Hematopoietic multipotent progenitor cell treated with erythropoietin and hydrocortisone succinate and interleukin-3 and kit ligand, for 17 days (in vitro differentiated cells): ENCODE results near the gene IL17RE.
A peak's percentile ranks its signal among the peaks of the same experiment; 100 is the strongest.
"Not testable (repeated sequence)": the region's sequence is repeated elsewhere in the genome, so short reads cannot be mapped to it uniquely, and the experiment has no call there.

Experiments
- DNase-seq: peaks from one replicate; pipeline ENCODE4 v3.0.0-alpha.2; 2015; ENCODE audit warnings: low spot score

IL17RE gene

DNA sequence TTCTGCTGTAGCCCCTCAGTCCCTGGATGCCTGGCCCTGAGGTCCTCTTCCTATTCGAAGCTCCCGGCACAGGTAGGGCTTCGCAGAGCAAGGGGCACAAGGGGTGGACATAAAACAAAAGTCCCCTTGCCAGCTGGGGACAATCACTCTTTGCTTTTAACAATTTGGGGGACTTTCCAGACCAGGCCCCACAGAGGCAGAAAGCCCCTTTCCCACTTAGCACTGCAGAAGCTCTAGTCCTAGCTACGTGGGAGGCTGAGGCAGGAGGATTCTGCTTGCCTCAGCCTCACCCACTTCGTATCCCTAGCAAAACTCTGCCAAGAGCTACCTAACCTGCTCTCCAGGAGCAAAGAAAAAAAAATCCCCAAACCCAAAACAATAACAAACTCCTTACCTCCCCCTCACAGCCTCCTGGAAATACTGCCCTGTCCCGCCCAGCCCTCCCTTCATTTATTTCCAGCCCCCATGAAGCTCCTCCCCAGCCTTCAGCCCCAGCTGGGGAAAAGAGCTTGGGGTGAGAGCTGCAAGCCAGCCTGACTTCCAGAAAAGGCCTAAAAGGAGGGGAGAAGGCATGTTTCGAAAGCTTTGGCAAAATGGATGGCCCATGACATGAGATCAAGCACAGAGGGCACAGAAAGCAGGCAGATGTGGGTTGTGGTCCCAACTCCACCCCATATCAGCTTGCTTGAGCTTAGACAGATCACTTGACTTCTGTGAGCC, 22.7 kb upstream of the IL17RE start, which contains the start of gene CIDEC:
CIDEC (minus strand) TSS at position 424 of the 720 bp plus-strand sequence. CDS start 1,767 bp downstream, outside the sequence.
- DNase-seq: no peak

DNA sequence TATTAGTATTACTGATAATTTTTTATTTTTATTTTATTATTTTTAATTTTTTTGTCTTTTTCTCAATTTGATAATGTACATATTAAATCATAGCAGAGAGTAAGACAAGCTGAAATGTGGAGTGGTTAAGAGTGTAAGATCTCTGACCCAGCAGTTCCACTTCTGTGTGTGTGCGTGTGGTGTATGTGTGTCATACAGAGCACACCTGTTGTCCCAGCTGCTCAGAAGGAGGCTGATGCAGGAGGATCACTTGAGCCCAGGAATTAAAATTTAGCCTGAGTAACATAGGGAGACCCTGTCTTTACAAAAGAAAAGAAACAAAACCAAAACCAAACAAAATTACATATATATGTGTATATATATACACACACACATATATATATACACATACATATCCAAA, 21.2 kb upstream of the IL17RE start:
- DNase-seq: no peak

DNA sequence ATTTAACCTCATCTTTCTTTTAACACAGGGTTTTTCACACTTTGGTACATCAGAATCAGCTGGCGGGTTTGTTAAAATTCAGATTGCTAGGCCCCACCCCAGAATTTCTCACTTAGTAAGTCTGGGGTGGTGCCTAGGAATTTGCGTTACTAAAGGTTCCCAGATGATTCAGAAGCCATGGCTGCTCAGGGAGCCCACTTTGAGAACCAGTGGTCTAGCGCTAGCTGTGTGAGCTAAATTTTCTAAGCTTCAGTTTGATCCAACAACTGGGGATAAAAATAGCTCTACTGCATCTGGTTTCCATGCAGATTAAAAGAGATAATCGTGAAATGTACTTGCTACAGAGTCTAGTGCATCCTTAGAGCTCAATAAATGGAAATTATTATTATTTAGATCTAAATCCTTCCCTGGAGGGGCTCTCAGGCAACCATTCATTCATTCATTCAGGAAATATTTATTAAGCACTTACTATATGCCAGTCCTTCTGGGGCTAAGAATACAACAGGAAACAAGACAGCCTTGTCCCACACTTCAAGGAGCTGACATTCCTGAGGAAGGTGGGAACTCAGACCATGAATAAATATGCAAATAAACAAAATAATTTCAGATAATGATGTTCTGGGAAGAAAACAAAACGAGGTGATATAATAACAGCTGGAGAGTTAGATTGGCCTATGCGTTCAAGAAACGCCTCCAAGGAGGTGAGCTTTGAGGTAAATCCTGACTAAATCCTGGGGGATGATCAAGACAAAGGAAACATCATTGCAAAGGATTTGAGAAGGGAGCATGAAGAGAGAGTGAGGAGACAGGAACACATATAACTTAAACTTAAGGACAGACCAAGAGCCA, 18.7 kb upstream of the IL17RE start:
- DNase-seq: no peak

DNA sequence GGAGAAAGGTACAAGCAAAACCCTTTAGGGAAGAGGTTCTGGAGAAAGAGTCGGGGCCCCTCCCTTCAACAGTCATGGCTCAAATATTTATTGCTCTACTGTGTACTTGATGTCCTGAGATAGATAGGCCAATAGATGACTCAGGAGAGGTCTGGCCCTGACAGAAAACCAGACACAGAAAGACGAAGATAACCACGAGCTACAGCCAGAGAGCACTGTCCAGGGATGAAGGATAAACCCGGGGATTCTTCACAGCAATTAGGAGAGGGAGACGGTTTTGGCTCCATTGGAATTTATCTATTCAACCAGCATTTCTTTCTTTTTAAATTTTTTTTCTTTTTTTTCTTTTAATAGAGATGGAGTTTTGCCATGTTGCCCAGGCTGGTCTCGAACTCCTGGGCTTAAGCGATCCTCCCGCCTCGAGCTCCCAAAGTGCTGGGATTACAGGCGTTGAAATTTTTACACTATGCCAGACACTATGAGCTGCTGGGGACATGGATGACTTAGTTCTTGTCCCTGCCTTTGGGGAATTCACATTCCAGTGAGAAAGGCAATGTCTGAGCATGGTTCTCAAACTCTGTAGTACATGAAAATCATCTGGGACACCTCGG, 18.0 kb upstream of the IL17RE start:
- no peak for DNase-seq

DNA sequence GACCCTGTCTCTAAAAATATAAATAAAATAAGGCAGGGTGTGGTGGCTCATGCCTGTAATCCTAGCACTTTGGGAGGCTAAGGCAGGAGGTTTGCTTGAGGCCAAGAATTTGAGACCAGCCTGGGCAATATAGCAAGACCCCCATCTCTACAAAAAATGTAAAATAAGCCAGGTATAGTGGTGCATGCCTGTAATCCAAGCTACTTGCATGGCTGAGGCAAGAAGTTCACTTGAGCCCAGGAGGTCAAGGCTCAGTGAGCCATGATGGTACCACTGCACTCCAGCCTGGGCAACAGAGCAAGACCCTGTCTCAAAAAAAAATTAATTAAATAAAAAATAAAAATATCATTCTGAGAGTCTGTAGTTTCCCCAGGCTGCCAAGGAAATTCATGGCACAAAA, 16.3 kb upstream of the IL17RE start:
- DNase-seq: no peak

DNA sequence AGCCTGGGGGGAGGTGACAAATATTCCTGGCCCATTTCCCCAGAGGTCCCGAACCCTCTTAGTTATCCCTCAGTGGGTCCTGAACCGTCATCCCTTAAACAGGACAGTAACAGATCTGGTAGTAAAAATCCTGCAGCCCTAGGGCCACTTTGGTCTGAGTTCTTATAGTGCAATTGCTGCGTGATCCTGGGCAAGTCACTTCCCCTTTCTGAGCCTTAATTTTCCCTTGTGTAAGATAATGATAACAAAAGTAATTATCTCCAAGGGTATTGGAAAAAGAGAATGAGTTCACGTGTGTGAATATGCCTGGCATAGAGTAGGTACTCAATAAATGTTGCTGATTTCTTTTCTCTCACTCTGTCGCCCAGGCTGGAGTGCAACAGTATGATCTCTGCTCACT, 15.2 kb upstream of the IL17RE start:
- DNase-seq: no peak

DNA sequence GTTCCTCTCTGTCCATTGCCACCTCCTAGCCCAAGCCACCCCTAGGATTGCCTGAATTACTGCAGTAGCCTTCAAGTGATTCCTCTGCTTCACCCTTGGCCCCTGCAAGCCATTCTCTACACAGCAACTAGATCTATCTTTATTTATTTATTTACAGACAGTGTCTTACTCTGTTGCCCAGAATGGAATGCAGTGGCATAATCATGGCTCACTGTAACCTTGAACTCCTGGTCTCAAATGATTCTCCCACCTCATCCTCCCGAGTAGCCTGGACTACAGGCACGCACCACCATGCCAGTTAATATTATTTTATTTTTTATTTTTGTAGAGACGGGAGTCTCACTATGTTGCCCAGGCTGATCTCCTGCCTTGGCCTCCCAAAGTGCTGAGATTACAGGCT, 14.1 kb upstream of the IL17RE start:
- DNase-seq: no peak

DNA sequence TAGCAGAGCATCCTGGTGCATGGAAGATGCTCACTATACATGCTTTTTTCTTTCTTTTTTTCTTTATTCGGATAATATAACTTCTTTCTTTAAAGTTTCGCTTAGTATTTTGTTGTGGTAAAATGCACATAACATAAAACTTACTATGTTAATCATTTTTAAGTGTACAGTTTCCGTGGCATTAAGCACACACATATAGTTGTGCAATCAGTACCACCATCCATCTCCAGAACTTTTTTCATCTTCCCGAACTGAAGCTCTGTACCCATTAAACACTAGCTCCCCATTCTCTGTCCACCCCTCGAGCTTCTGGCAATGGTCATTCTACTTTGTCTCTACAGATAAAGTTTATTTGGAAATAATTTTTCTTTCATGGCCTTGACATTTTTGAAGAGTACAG, 13.2 kb upstream of the IL17RE start:
- no peak for DNase-seq

DNA sequence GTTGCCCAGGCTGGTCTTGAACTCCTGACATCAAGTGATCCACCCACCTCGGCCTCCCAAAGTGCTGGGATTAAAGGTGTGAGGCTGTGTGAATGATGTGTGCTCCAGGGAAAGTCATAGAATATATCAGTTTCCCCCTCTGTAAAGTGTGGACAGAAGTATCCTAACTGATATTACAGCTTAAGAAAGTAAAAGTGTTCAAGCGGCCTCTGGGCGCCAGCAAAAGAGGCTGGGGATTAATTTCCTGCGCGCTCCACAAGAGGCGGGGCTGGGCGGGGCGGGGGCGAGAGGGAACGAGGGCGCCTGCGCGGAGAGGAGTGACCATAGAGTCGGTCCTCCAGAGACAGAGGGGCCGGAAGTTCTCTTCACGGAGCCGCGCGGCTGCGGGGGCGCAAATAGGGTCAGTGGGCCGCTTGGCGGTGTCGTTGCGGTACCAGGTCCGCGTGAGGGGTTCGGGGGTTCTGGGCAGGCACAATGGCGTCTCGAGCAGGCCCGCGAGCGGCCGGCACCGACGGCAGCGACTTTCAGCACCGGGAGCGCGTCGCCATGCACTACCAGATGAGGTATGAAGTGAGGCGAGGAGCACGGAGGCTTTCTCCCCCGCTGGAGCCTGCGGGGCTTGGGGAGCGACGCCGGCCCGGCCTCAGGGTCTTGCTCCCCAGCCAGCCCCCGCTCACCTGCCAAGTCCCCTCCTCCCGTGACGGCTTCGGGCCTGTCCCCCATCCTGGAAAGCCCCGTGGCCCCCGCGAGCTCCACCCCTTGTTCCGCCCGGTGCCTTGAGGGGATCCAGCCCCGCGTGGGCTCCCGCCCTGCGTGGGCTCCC, 12.2 kb upstream of the IL17RE start, which contains the start of gene JAGN1:
JAGN1 (plus strand) TSS at position 362 of the 823 bp plus-strand sequence; CDS start at position 475, 113 bp downstream.
- DNase-seq: peak; percentile 92

DNA sequence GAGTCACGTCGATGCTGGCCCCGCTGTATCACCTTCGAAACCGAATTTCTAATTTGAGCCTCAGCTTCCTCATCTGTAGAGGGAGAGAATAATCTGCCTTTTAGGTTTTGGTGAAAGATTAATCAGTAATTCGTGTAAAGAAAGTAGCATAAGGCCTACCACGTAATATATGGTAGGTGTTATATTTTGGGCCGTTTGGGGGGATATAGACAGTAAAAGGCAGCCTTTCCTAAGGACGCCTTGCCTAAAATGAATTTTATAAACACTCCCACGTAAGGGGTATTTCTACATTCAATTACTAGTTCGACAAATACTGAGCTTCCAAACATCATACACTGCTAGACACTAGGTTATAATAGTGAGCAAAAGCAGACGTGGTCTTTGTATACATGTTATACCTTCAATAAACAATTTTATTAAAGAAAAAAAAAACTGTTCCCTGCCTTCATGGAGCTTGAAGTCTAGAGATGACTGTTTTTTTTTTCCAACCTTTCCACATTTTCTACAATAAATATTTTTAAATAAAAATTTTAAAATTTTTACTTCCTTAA, 11.5 kb upstream of the IL17RE start:
- DNase-seq: no peak

DNA sequence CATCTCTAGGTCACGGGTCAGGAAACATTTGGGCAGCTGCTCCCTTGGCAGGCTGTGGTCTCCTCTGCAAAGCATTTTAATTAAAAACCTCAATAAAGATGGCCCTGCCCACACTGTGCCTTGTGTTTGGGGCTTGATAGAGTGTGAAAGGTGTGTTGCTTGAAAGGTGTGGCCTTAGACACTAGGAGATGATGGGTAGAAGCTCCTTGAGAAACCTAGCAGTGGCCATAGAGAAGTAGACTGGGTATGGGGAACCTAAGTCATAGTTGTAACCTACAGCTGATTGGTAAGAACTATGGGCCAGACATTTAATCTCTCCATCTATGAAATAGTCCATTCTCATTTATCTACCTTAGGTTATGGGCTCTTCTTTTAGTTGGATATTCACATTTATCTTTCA, 8.9 kb upstream of the IL17RE start:
- no peak for DNase-seq

DNA sequence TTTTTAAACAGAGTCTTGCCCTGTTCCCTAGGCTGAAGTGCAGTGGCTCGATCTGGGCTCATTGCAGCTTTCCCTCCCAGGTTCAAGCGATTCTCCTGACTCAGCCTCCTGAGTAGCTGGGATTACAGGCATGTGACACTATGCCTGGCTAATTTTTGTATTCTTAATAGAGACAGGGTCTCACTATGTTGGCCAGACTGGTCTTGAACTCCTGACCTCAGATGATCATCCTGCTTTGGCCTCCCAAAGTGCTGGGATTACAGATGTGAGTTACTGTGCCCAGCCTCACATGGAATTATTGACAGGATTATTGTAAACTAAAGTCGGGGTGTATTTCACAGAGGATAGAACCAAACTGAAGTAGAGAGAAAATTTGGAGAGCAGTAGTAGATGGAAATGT, 6.9 kb upstream of the IL17RE start:
- not testable (repeated sequence) for DNase-seq

DNA sequence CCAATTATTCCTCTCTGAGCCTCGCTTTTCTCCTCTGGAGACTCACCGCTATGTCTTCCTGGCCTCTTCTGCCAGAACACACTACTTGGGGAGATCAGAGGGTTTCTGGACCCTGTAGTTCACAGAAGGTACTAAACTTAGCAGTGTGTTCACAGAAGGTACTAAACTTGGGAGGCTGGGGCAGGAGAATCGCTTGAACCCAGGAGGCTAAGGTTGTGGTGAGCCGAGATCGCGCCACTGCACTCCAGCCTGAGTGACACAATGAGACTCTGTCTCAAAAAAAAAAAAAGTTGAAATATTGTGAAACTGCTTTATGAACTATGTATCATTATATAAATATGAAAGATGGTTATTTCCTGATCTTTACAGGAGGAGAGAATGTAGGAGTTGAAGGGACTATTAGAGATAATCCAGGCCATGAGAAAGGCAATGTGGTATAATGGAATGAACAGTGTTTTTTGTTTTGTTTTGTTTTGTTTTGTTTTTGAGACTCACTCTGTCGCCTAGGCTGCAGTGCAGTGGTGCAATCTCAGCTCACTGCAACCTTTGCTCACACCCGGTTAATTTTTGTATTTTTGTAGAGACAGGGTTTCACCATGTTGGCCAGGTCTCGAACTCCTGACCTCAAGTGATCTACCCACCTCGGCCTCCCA, 5.8 kb upstream of the IL17RE start:
- not testable (repeated sequence) for DNase-seq

DNA sequence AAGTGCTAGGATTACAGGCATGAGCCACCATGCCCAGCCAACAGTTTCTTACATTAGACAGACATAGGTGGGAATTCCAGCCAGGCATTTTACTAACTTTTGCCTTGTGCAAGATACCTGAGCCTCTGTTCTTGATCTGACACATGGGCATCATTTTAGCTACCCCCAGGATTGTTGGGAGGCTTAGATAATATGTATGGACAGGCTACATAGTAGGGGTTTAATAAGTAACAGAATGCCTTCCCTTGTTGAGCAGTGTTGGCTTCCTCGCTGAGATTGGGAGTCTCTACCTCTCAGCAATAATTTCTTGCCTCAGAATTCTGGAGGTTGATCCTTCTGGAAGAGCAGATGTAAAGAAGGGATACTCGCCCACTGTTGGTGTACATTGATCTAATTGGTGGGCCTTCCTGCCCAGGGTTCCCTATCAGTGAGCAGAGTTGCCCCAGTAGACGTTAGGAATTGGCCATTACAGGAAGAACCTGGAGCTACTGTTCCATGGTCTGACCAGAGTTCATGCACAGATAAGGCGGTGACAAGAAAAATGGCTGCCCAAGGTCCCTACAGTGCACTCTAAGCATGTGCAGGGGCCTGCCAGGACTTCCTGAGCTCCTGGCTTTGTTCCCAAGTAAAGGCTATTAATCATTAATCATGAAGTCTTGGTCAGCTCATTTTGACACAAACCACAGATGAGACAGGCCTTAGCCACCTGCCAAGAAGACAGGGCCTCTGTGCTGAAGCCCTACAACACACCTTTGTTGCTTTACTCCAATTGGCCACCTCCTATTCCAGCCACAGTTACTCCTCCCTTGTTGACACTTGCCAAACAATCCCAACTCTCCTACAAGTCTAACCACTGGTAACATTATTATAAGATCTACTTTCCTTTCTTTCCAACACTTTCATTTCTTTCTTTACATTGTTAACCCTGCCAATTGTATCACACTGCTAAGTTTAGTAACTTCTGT, 5.0 kb upstream of the IL17RE start:
- no peak for DNase-seq

DNA sequence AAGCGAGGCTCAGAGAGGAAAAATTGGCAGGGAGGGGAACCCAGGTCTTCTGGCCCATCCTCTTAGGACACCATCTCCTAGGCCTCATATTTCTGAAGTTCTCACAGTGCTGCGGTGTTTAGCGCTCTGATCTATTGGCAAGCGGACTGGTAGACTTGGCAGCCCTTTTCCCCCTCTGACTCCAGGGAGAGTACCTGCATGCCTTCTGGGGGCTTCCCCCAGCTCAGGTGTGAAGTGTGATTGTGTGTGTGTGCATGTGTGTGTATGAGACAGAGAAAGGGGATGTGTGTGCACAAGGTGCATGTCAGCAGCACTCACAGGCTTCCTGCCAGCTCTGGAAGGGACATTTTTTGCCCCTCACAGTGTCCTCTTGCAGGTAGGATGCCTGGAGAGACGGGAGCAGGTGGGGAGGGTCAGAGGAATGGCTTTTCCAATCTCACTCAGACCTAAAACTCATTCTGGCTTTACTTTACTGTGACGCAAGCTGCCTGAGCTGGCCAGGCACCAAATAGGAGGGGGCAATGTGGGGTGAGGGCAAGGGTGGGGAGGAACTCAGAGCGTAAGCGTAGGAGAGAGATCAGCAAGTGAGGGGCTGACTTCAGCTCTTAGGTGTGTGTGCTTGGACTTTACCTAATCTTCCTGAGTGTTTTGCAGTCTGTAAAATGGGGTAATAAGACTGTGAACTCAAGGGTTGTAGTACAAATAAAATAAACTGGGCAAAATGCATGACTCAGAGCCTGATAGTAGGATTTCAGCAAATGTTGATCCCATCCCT, 4.0 kb upstream of the IL17RE start:
- no peak for DNase-seq

DNA sequence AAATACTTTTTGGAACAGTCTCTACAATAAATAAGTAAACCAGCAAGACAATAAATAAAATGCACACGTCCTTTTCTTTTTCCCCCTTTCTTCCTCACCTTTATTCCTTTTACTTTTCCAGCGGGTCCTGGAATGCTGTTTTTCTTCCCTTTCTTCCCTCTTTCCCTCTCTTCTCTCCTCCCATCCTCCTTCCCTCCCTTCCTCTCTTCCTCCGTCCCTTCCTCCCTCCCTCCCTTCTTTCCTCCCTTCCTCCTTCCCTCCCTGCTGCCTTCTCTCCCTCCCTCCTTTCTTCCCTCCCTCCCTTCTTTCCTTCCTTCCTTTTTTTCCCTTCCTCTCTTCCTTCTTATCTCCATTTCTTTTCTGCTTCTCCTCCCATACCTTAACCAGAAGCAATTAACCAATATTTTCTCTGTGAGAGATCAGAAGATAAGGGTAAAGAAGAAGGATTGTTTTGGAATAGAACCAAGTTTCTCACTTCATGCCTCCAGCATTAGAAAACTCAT, 3.3 kb upstream of the IL17RE start:
- DNase-seq: no peak

DNA sequence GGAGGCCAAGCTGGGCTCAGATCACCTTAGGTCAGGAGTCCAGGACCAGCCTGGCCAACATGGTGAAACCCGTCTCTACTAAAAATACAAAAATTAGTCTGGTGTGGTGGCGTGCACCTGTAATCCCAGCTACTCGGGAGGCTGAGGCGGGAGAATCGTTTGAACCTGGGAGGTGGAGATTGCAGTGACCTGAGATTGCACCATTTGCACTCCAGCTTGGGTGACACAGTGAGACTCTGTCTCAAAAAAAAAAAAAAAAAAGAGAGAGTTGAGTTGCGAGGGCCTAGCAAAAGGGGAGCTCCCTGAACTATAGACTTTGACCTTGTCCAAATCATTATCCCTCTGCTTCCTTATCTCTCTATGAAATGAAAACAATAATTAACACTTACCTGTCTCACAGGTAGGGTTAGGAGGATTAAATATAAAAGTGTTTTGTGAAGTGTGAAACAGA, 1.7 kb upstream of the IL17RE start:
- DNase-seq: not testable (repeated sequence)

DNA sequence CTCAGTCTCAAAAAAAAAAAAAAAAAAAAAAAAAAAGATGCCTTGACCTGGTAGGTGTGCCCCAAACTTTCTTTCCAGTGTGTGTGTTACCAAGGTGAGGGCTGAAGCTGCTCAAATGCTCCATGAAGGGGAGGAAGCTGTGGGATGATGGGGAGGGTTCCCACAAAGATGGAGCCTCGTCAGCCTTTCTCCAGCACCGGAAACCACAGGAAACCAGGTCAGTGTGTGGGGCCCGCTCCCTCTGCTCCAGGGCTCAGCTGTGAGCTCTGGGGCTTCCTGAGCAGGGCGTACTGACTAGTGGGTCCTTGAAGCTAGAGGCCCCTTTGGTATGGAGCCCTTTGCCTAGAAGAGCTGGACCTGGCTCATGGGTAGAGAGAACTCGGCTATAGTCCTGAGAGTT, 681 bp upstream of the IL17RE start:
- no peak for DNase-seq

DNA sequence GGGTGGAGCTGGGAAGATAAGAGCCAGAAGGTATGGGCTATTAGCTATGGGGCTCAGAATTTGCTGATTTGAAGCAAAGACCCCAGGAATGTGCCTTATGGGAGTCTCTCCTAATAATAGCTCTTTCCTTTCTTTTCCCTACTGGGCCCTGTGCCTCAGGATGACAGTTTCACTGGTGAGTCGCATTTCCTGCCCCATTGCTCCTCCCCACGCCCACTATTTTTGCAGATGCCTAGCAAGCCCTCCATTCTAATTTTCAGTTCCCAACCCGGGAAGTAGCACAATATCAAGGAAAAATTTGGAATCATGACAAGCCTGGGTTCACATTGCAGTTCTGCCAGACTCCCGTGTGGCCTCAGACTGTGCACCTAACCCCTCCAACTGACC, 583 bp downstream of the IL17RE start:
- DNase-seq: no peak
